Esophagus (tissue), 2 donors: Measurements from ENCODE around the gene PPP2R2C. TPM values are rescaled to one million over a fixed set of nuclear protein-coding genes. Genes with fewer than 3 reads are reported as not detected.

Experiments
- H3K27ac ChIP-seq, 2 donors: one replicate each; pipeline ENCODE4 v1.5.1; 2013; ENCODE audit warnings: low read depth in 2 of 2, mild to moderate bottlenecking in 2 of 2, inconsistent platforms in 1 of 2, low read length in 1 of 2, moderate library complexity in 1 of 2
- H3K27me3 ChIP-seq, 2 donors: one replicate each; pipeline ENCODE4 v1.6.1; 2013; ENCODE audit warnings: low read length in 2 of 2, control low read depth in 1 of 2, mild to moderate bottlenecking in 1 of 2; ENCODE audit not compliant: insufficient read depth in 2 of 2, control insufficient read depth in 1 of 2
- H3K36me3 ChIP-seq, 2 donors: one replicate each; pipeline ENCODE4 v1.6.1; 2013; ENCODE audit warnings: low read length in 1 of 2; ENCODE audit not compliant: control insufficient read depth in 2 of 2, insufficient read depth in 2 of 2
- H3K4me1 ChIP-seq, 2 donors: one replicate each; pipeline ENCODE4 v1.6.1; 2013; ENCODE audit warnings: low read length in 1 of 2; ENCODE audit not compliant: control insufficient read depth in 2 of 2, insufficient read depth in 2 of 2
- H3K4me3 ChIP-seq, 2 donors: one replicate each; pipeline ENCODE4 v1.5.1; 2013; ENCODE audit warnings: low read length in 2 of 2, mild to moderate bottlenecking in 2 of 2, low read depth in 1 of 2, moderate library complexity in 1 of 2
- H3K9me3 ChIP-seq, 2 donors: one replicate each; pipeline ENCODE4 v1.6.1; 2013; ENCODE audit warnings: mild to moderate bottlenecking in 2 of 2, low read depth in 1 of 2, low read length in 1 of 2, moderate library complexity in 1 of 2; ENCODE audit not compliant: control insufficient read depth in 2 of 2, insufficient read depth in 1 of 2
- WGBS, 2 donors: extraction: QIAGEN DNeasy Blood & Tissue Kit; methylation state at CpG; one replicate each; pipeline ENCODE4 v1.1.7; 2013; 5-methylcytosine and 5-hydroxymethylcytosine counted together
- polyA plus RNA-seq, 2 donors: library from polyadenylated mRNA; stranded (reverse); fragments of 200-250 nt; gene quantifications; one replicate each; pipeline ENCODE4 v1.2.3, GENCODE V29; 2013
- donor health status: healthy with polysubstance abuse.
- donor health status: Bipolar disorder and iron deficiency.

PPP2R2C gene
- polyA plus RNA-seq, 2 donors: 23.2 to 26.7 TPM

DNA sequence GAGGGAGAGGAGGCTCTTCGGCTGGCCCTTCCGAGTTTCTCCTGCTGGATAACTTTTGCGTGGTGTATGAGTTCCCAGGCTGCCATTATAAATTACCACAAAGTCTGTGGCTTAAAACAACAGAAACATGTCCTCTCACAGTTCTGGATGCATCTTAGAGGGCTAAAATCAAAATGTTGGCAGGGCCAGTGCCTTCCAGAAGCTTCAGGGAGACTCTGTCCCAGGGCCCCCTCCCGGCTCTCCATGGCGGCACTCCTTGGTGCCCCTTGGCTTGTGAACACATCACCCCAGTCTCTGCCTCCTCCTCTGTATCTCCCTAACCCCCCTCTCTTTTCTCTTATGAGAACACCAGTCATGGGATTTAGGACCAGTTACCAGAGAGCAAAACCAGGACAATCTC, 23.3 kb upstream of the PPP2R2C start:
- H3K4me3 ChIP-seq: no peak overlapping the region
- peaks cover 4 to 12% of the 10 kb centered on the region in 2 donors for H3K4me1 ChIP-seq
- no peak overlapping the region for H3K27ac ChIP-seq
- H3K9me3 ChIP-seq: peaks cover 0 to 7% of the 10 kb centered on the region in 2 donors
- no peaks in the 10 kb centered on the region for H3K27me3 ChIP-seq
- 92 to 94% methylated on average over 5 of the region's 5 CpGs for WGBS, 2 donors
- H3K36me3 ChIP-seq: no peaks in the 10 kb centered on the region

- Histone ChIP-seq H3K4me3 (no peak overlapping the region), H3K27me3 (no peaks in the 10 kb centered on the region), H3K27ac (no peak overlapping the region), H3K9me3 (peaks cover 0 to 7% of the 10 kb centered on the region in 2 donors), H3K4me1 (peaks cover 4 to 12% of the 10 kb centered on the region in 2 donors), H3K36me3 (no peaks in the 10 kb centered on the region)
- 92 to 95% methylated on average over 7 of the region's 7 CpGs for WGBS, 2 donors
These were observed 22.8 kb upstream of the PPP2R2C start for GRCh38 chr4:6495296-6495590.

DNA sequence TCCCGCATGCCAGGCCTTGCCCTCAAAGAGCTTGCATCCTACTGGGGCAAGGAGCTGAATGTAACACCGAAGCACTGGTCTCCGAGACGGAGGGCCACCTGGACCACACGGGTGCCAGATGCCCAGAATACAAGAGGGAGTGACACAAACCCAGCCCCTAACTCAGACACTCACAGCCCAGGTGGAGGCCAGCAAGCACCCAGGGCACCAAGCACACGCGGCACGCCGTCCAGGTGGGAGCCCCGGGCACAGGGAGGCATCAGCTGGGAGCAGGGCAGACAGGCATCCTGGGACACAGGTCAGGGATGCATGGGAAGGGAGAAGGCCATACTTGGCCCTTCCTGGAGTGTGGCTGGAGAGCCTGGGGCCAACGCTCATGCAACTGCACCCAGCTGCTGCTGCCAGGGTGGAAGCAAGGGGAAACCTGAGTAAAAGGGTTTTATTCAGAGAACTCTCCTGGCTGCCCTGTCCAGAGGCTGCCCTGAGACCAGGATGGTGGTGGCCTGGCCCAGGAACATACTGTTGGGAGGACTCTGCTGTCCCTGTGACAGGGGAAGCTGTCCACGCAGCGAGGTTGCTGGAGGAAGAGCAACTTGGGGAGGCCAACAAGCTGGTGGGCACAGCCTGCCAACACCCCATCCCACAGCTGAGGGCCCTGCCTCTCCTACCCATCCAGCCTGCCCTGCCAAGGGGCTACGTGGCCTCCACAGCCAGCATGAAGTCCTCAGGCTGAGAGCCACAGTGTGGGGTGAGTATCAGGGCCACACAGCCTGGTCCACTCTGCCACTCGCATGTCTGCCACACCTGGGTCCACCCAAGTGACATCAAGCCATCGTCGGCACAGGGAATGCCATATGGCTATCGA, 22.2 kb upstream of the PPP2R2C start:
- H3K27me3 ChIP-seq: no peaks in the 10 kb centered on the region
- H3K27ac ChIP-seq: peak overlapping the region; percentile 24 to 56
- peaks cover 0 to 7% of the 10 kb centered on the region in 2 donors for H3K9me3 ChIP-seq
- WGBS, 2 donors: 80 to 81% methylated on average over 18 of the region's 18 CpGs
- H3K4me1 ChIP-seq: peaks cover 4 to 12% of the 10 kb centered on the region in 2 donors
- H3K4me3 ChIP-seq: no peak overlapping the region
- no peaks in the 10 kb centered on the region for H3K36me3 ChIP-seq

DNA sequence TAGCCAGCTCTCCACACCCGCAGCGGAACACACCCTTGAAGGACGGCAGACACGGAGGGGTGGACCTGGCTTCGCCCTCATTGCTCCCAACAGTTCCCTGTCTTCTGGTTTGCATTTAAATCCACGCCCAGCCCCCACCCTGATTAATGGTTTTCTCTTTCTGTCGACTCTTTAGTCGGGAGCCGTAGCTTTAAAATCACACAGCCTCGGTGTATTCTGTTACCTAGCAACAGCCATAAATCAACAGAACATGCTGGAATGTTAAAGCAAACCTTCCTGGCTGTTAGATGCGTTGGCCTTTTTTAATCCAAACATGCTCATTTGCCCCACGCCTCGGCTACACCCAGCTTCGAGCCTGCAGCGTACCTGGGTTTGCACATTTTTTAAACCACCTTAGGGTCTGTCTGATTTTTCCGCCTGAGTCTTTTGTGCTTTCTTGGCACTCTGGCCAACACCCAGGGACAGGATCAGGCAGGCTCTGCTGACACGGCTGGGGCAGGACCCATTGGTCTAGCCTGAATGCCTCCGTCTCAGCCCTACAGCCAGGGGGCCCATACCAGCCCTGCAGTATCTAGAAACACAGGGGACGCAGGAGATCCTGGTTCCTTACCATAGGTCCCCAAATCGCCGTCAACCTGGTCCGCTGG, 21.4 kb upstream of the PPP2R2C start:
- peaks cover 0 to 7% of the 10 kb centered on the region in 2 donors for H3K9me3 ChIP-seq
- peak overlapping the region in 1 of 2 donors; percentile 0 for H3K4me3 ChIP-seq
- peak overlapping the region; percentile 56 to 57 for H3K27ac ChIP-seq
- peaks cover 4 to 12% of the 10 kb centered on the region in 2 donors for H3K4me1 ChIP-seq
- H3K36me3 ChIP-seq: no peaks in the 10 kb centered on the region
- 20 to 24% methylated on average over 22 of the region's 22 CpGs for WGBS, 2 donors
- no peaks in the 10 kb centered on the region for H3K27me3 ChIP-seq

DNA sequence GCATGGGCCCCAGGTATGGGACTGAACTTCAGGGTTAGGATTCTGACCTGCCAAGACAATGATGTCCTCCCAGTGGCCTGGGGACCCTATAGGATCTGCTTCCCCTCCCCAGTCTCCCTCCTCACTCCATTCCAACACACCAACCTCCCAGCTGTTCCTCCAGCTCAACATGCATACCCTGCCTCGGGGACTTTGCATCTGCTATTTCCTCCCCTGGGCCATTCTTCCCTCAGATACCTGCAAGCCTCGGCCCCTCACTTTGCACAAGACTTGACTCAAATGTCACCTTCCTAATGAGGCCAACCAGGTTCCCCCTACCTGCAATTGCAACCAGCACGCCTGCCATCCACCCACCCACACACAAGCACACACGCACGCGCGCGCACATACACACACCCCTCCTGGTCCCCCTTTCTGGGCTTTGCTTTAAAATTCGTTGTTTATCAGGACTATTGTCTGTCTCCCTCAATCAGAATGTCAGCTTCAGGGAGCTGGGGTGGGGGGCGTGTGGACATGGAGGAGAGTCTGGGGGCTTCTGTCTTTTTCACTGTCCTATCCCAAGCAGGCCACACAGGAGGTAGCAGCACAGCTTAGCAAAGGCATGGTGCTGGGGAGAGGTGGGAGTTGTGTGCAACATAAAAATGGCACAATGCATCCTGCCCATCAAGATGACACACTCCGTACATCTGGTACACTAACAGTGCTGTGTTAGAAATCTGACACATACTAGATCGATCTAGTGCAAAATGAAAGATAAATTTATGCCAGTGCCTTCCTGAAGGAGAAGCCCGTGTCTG, 20.6 kb upstream of the PPP2R2C start:
- Histone ChIP-seq H3K9me3 (peaks cover 0 to 7% of the 10 kb centered on the region in 2 donors), H3K4me1 (peaks cover 4 to 12% of the 10 kb centered on the region in 2 donors), H3K27ac (peak overlapping the region; percentile 56 to 57), H3K36me3 (no peaks in the 10 kb centered on the region), H3K4me3 (no peak overlapping the region), H3K27me3 (no peaks in the 10 kb centered on the region)
- WGBS, 2 donors: 52 to 58% methylated on average over 13 of the region's 13 CpGs

- peaks cover 0 to 7% of the 10 kb centered on the region in 2 donors for H3K9me3 ChIP-seq
- no peaks in the 10 kb centered on the region for H3K36me3 ChIP-seq
- WGBS, 2 donors: 78 to 88% methylated on average over 6 of the region's 6 CpGs
- H3K27ac ChIP-seq: no peak overlapping the region
- no peak overlapping the region for H3K4me3 ChIP-seq
- H3K27me3 ChIP-seq: no peaks in the 10 kb centered on the region
- H3K4me1 ChIP-seq: peaks cover 4 to 12% of the 10 kb centered on the region in 2 donors
These were observed 19.7 kb upstream of the PPP2R2C start for GRCh38 chr4:6492027-6492590.

- Histone ChIP-seq H3K4me3 (no peak overlapping the region), H3K36me3 (no peaks in the 10 kb centered on the region), H3K9me3 (peaks cover 0 to 7% of the 10 kb centered on the region in 2 donors), H3K27me3 (no peaks in the 10 kb centered on the region), H3K4me1 (peaks cover 4 to 12% of the 10 kb centered on the region in 2 donors), H3K27ac (no peak overlapping the region)
These were observed 18.8 kb upstream of the PPP2R2C start for GRCh38 chr4:6491235-6491634.

GRCh38 chr4:6489927-6490326, 17.5 kb upstream of the PPP2R2C start:
- Histone ChIP-seq H3K27me3 (no peaks in the 10 kb centered on the region), H3K4me3 (no peak overlapping the region), H3K27ac (no peak overlapping the region), H3K36me3 (no peaks in the 10 kb centered on the region), H3K9me3 (peaks cover 0 to 7% of the 10 kb centered on the region in 2 donors), H3K4me1 (peaks cover 4 to 12% of the 10 kb centered on the region in 2 donors)
- WGBS, 2 donors: 62 to 63% methylated on average over 4 of the region's 4 CpGs

DNA sequence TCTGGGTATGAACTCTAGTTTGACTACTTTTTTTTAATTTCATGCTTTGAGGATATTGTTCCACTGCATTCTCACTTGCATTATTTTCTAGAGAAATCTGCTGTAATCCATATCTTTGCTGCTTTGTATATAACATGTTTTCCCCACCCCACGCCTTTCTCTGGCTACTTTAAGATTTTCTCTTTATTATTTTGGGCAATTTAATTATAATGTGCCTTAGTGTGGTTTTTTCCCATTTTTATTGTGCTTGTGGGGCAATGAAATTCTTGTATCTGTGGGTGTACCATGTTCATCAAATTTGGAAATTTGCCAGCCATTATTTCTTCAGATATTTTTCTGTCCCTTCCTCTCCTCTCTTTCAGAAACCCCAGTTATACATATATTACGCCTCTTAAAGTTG, 15.1 kb upstream of the PPP2R2C start:
- Histone ChIP-seq H3K27me3 (no peaks in the 10 kb centered on the region), H3K4me3 (no peak overlapping the region), H3K9me3 (peaks cover 0 to 7% of the 10 kb centered on the region in 2 donors), H3K27ac (no peak overlapping the region), H3K36me3 (no peaks in the 10 kb centered on the region), H3K4me1 (no peaks in the 10 kb centered on the region)
- WGBS, 2 donors: 69 to 77% methylated on average over 2 of the region's 2 CpGs
